GM12872 (cell line): ENCODE data around the gene SPOCK2.

Experiments
- CTCF ChIP-seq: IDR thresholded peaks from 3 replicates; pipeline ENCODE4 v1.5.1; 2011; ENCODE audit warnings: low read depth, mild to moderate bottlenecking, low read length, moderate library complexity; ENCODE audit not compliant: insufficient read depth

SPOCK2 gene

GRCh38 chr10:72077275-72077990, 10.9 kb downstream of the SPOCK2 start:
- no peak for TF ChIP-seq CTCF

- TF ChIP-seq CTCF: no peak
Measured at GRCh38 chr10:72076756-72077155, 11.6 kb downstream of the SPOCK2 start.

- TF ChIP-seq CTCF: no peak
Measured at GRCh38 chr10:72075376-72076115, 12.8 kb downstream of the SPOCK2 start.

GRCh38 chr10:72074574-72075375, 13.6 kb downstream of the SPOCK2 start:
- no peak for TF ChIP-seq CTCF

GRCh38 chr10:72073708-72074573, 14.4 kb downstream of the SPOCK2 start:
- no peak for TF ChIP-seq CTCF

- no peak for TF ChIP-seq CTCF
Measured at GRCh38 chr10:72072639-72073038, 15.7 kb downstream of the SPOCK2 start.
